RWPE1 (cell line): ENCODE measurements around the gene GOLGA8G.
"Not testable (repeated sequence)": the region's sequence is repeated elsewhere in the genome, so short reads cannot be mapped to it uniquely, and the experiment has no call there.

Source experiments
- CTCF ChIA-PET: fragments of 350-600 bp; sonication (Branson Sonifier 250); formaldehyde crosslinking; extraction: SDS; loops from one replicate; lab custom pipeline; 2021; lab: Yijun Ruan, JAX
- POLR2A ChIA-PET: fragments of 400-600 bp; formaldehyde crosslinking; extraction: SDS; loops from one replicate; lab custom pipeline; 2020; ENCODE audit warnings: antibody characterized with exemption; ENCODE audit not compliant: low non-redundant PET; lab: Yijun Ruan, JAX
- DNase-seq: peaks from one replicate; pipeline ENCODE4 v3.0.0; 2012; ENCODE audit warnings: low spot score
- H3K27ac ChIP-seq: fragments of 450-650 bp; 2 replicates; pipeline ENCODE4 v1.5.1; 2017

GOLGA8G gene

DNA sequence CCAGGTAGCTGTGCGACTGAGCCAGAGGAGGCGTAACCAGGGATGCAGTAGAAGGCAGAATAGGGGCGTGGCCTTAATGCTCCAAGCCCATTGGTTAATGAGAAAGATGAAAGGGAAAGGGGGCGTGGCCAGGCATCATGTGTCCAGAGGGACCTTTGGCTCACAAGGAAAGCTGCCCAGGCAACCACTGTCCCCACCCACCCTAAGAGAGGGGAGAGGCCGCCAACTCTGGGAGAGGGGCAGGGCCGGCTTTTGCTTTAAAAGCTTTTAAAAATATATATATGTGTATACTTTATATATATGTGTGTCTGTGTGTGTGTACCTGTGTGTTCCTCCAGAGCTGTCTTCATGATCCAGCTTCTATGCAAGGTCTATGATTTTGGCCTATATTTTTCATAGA, at the start of gene GOLGA8G:
Gene GOLGA8G, minus strand, starts transcription at position 18 of the 400 bp plus-strand sequence. CDS start 62 bp downstream, outside the sequence.
- DNase-seq, POLR2A ChIA-PET, H3K27ac ChIP-seq, CTCF ChIA-PET: not testable (repeated sequence)

- H3K27ac ChIP-seq, POLR2A ChIA-PET, CTCF ChIA-PET, DNase-seq: not testable (repeated sequence)
Observed at GRCh38 chr15:28573351-28573750, 40.6 kb upstream of the GOLGA8G start.

GRCh38 chr15:28553268-28553667, 20.5 kb upstream of the GOLGA8G start, which contains the start of gene GOLGA6L25:
Gene GOLGA6L25 (plus strand): TSS chr15:28553568. CDS start chr15:28553629, 61 bp downstream.
- H3K27ac ChIP-seq, POLR2A ChIA-PET, DNase-seq, CTCF ChIA-PET: not testable (repeated sequence)

DNA sequence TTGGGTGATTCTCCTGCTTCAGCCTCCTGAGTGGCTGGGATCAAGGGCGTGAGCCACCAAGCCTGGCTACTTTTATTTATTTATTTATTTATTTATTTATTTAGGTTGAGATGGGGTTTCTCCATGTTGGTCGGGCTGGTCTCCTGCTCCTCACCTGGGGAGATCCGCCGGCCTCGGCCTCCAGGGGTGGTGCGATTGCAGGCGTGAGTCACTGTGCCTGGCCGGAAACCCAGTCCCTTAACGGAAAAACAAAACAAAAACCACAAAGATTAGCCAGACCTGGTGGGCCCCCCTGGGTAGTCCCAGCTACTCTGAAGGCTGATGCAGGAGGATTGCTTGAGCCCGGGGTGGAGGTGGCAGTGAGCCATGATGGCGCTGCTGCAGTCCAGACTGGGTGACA, 17.6 kb downstream of the GOLGA8G start:
- H3K27ac ChIP-seq, CTCF ChIA-PET, POLR2A ChIA-PET, DNase-seq: not testable (repeated sequence)

- CTCF ChIA-PET, DNase-seq, POLR2A ChIA-PET, H3K27ac ChIP-seq: not testable (repeated sequence)
Observed at GRCh38 chr15:28514128-28514527, 18.6 kb downstream of the GOLGA8G start.

DNA sequence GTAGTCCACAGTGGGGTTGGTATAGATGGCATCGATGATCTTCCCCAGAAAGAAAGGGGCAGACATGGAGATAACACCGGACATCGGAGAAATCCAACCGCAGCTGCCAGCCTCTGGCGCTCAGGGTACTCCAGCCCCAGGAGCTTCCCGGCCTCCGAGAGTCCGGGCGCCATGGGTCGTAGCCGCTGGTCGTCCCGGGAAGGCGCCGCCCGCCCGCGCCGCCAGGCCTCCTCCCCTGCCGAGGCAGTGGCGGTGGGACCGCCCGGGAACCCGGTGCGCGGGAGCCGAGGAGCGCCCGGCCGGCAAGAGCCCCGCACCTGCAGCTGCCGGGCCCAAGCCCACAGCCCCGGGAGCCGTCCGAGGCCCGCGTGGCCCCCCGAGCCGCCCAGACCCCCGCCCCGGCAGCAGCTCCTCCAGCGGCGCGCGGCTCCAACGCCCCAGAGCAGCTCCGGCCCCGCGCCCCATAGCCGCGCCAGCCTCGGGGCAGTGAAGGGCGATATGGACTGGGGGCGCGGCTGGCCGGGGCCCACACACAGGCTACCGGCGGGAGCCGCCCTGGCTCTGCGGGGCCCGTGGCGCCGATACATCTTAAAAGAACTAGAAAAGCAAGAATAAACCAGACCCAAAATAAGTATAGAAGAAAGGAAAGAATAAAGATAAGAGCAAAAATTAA, 24.4 kb downstream of the GOLGA8G start:
- DNase-seq, CTCF ChIA-PET, POLR2A ChIA-PET, H3K27ac ChIP-seq: not testable (repeated sequence)

DNA sequence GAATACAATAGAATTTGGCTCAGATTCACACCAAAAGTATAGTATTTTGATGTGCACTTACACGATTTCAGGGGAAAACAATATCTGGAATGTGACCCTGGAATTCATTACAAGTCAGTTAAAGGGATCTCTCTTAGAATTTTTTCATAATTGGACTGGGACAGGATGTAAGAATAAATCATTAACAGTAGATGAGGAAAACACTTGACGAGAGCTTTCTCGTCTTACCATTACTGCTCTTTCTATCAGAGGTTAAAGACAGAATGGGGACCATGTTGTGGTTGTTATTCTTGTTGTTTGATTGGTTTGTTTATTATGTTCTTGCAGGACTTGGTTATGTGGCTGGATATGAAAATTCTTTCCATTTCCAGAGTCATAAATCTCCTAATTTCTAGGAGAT, 51.4 kb downstream of the GOLGA8G start:
- POLR2A ChIA-PET, DNase-seq, H3K27ac ChIP-seq, CTCF ChIA-PET: not testable (repeated sequence)
